Cardiac ventricle fibroblast (primary cell): Measurements from ENCODE around the gene ZNF215. TPM values are rescaled to one million over a fixed set of nuclear protein-coding genes. Genes with fewer than 3 reads are reported as not detected.

ENCODE experiments used
- total RNA-seq: library from RNA; depleted of rRNA; stranded (reverse); fragments of >200 nt; gene quantifications from 2 replicates; pipeline ENCODE4 v1.2.3, GENCODE V29; 2015

ZNF215 gene
- 0.98 and 2.0 TPM in 2 replicates for total RNA-seq

GRCh38 chr11:6926208-6927029 lies at the start of gene ZNF215:
ZNF215 (plus strand) TSS chr11:6926426; CDS start chr11:6932273, 5,847 bp downstream.

DNA sequence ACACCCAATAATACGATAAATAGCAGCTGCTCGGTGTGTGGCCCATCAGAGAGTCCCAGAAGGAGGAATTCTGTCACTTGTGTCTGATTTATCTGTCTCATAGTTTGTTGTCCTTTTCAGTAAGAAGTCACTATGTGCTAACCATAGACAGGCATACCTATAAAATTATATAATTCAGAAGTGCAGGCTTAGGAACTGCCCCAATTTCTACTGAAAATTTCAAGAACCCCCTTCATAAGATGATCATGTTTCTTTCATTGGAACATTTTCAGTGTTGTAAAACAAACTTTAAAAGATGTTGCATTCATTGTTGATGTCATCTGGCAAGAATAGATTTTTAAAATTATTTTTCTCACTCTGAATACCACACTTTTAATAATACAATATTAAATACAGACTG lies 33.8 kb upstream of the ZNF215 start, which contains the start of gene OR2D2:
TSS of gene OR2D2 (minus strand) at position 101 of the 400 bp plus-strand sequence. CDS start at position 101, 0 bp downstream.

DNA sequence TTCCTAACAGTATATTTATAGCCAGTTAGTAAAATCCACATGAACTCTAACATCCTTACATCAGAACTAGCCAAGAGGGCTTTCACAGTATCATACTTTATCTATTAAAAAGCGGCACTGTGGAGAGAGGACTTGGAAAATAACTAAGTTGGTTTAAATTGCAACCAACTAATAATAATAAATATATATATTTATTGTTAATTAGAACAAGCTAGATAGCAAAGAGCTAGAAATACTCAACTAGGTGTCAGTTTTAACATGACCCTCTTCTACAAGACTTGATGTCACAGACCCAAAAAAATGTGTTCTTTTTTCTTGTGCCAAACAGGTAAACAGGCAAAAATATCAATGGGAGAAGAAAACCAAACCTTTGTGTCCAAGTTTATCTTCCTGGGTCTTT lies 5.5 kb upstream of the ZNF215 start, which contains the start of gene OR2D3:
TSS of gene OR2D3 (plus strand) at position 301 of the 400 bp plus-strand sequence. CDS start at position 301, 0 bp downstream.

Other genes with a start within 250 kb of the ZNF215 start
- gene MRPL17, start 243.1 kb upstream of the ZNF215 start, total RNA-seq = 36.9 and 60.1 TPM in 2 replicates
- not detected in 2 replicates for gene OR2AG2, start 154.4 kb upstream of the ZNF215 start, total RNA-seq
- gene OR2AG1, start 143.4 kb upstream of the ZNF215 start, total RNA-seq = not detected in 2 replicates
- 0.06 TPM in 1 of 2 replicates, not detected in the other for gene OR6A2, start 126.7 kb upstream of the ZNF215 start, total RNA-seq
- not detected in 2 replicates for gene OR10A5, start 80.7 kb upstream of the ZNF215 start, total RNA-seq
- gene OR10A2, start 63.4 kb upstream of the ZNF215 start, total RNA-seq = not detected in 2 replicates
- not detected in 2 replicates for gene OR10A4, start 49.8 kb upstream of the ZNF215 start, total RNA-seq
- not detected in 2 replicates for gene OR2D2, start 33.9 kb upstream of the ZNF215 start, total RNA-seq
- gene OR2D3, start 5.4 kb upstream of the ZNF215 start, total RNA-seq = not detected in 2 replicates
- 1.00 and 2.0 TPM in 2 replicates for gene ZNF214, start 93.9 kb downstream of the ZNF215 start, total RNA-seq
- 0.05 TPM in 1 of 2 replicates, not detected in the other for gene NLRP14, start 94.1 kb downstream of the ZNF215 start, total RNA-seq
- not detected in 2 replicates for gene RBMXL2, start 162.6 kb downstream of the ZNF215 start, total RNA-seq